ENCODE results near the gene TPSB2. TPM values are rescaled to one million over a fixed set of nuclear protein-coding genes. Genes with fewer than 3 reads are reported as not detected.
"Not testable (repeated sequence)": the region's sequence is repeated elsewhere in the genome, so short reads cannot be mapped to it uniquely, and the experiment has no call there.

The TPSB2 gene
- polyA plus RNA-seq, 3 donors, result 0.19 to 0.22 TPM; not detected in 1

- no peak for DNase-seq
These were observed 32.3 kb upstream of the TPSB2 start for GRCh38 chr16:1262210-1262845.

GRCh38 chr16:1261131-1261892 lies 31.3 kb upstream of the TPSB2 start:
- no peak for DNase-seq

- no peak for DNase-seq
These were observed 30.2 kb upstream of the TPSB2 start for GRCh38 chr16:1260101-1260680.

GRCh38 chr16:1259760-1260068 lies 29.7 kb upstream of the TPSB2 start:
- DNase-seq, result no peak

GRCh38 chr16:1258906-1259759 lies 29.1 kb upstream of the TPSB2 start:
- DNase-seq, result no peak

- DNase-seq, result no peak
These were observed 28.2 kb upstream of the TPSB2 start for GRCh38 chr16:1258225-1258600.

- no peak for DNase-seq
These were observed 27.7 kb upstream of the TPSB2 start for GRCh38 chr16:1257561-1258224.

GRCh38 chr16:1256874-1257322 lies 26.9 kb upstream of the TPSB2 start:
- DNase-seq, result no peak

GRCh38 chr16:1256296-1256873 lies 26.4 kb upstream of the TPSB2 start:
- DNase-seq, result not testable (repeated sequence)

GRCh38 chr16:1255276-1256122 lies 25.5 kb upstream of the TPSB2 start, which contains the start of gene TPSD1:
TSS of gene TPSD1 (plus strand) at chr16:1256069. CDS start at chr16:1256281, 212 bp downstream.
- not testable (repeated sequence) for DNase-seq

GRCh38 chr16:1254821-1255220 lies 24.8 kb upstream of the TPSB2 start:
- DNase-seq, result not testable (repeated sequence)

GRCh38 chr16:1253701-1254364 lies 23.8 kb upstream of the TPSB2 start:
- not testable (repeated sequence) for DNase-seq

- DNase-seq, result not testable (repeated sequence)
These were observed 19.2 kb upstream of the TPSB2 start for GRCh38 chr16:1249031-1249755.

GRCh38 chr16:1247903-1248537 lies 18.0 kb upstream of the TPSB2 start:
- not testable (repeated sequence) for DNase-seq

- no peak for DNase-seq
These were observed 15.6 kb upstream of the TPSB2 start for GRCh38 chr16:1245452-1246020.

GRCh38 chr16:1244881-1245280 lies 14.9 kb upstream of the TPSB2 start:
- DNase-seq, result no peak

GRCh38 chr16:1243907-1244850 lies 14.2 kb upstream of the TPSB2 start:
- not testable (repeated sequence) for DNase-seq

All from renal pelvis (tissue), 4 donors.